VCaP (cell line): ENCODE data around the gene HS3ST5.

Experiments
- H3K27ac ChIP-seq: fragments of 450-650 bp; 2 replicates; pipeline ENCODE4 v1.5.1; 2017
- CTCF ChIP-seq: fragments of 450-650 bp; conservative IDR thresholded peaks from 2 replicates; pipeline ENCODE4 v1.5.1; 2017; ENCODE audit warnings: mild to moderate bottlenecking, moderate library complexity

The HS3ST5 gene

GRCh38 chr6:114115652-114116051 lies 227.2 kb downstream of the HS3ST5 start:
- no peak overlapping the region for H3K27ac ChIP-seq
- no peak for TF ChIP-seq CTCF

- peak; percentile 87 for TF ChIP-seq CTCF
- no peak overlapping the region for H3K27ac ChIP-seq
These were observed 234.5 kb downstream of the HS3ST5 start for GRCh38 chr6:114108119-114109002.

- TF ChIP-seq CTCF, result no peak
These were observed 236.8 kb downstream of the HS3ST5 start for GRCh38 chr6:114106020-114106419.

GRCh38 chr6:114101255-114101654 lies 241.6 kb downstream of the HS3ST5 start:
- H3K27ac ChIP-seq, result no peak overlapping the region
- no peak for TF ChIP-seq CTCF

More at GRCh38 chr6:114106020-114106419, 236.8 kb downstream of the HS3ST5 start:
- no peak overlapping the region for H3K27ac ChIP-seq

GRCh38 chr6:114100215-114100994 lies 242.4 kb downstream of the HS3ST5 start:
- no peak overlapping the region for H3K27ac ChIP-seq
- TF ChIP-seq CTCF, result no peak

GRCh38 chr6:114096561-114097172 lies 246.2 kb downstream of the HS3ST5 start:
- peak; percentile 84 for TF ChIP-seq CTCF
- H3K27ac ChIP-seq, result no peak overlapping the region

- no peak for TF ChIP-seq CTCF
- H3K27ac ChIP-seq, result no peak overlapping the region
These were observed 249.9 kb downstream of the HS3ST5 start for GRCh38 chr6:114092943-114093342.
